Glutamatergic neuron (in vitro differentiated cells): Measurements from ENCODE around the gene SMKR1. TPM values are rescaled to one million over a fixed set of nuclear protein-coding genes. Genes with fewer than 3 reads are reported as not detected.
"Not testable (repeated sequence)": the region's sequence is repeated elsewhere in the genome, so short reads cannot be mapped to it uniquely, and the experiment has no call there.

Experiments used
- DNase-seq: peaks from one replicate; pipeline ENCODE4 v3.0.0; 2022
- H3K27ac Mint-ChIP-seq: one replicate; pipeline ENCODE4 v1.8.0; 2020; ENCODE audit warnings: mild to moderate bottlenecking, mixed read lengths, inconsistent platforms; ENCODE audit not compliant: unreplicated experiment
- H3K27me3 Mint-ChIP-seq: one replicate; pipeline ENCODE4 v1.8.0; 2020; ENCODE audit warnings: mild to moderate bottlenecking, moderate library complexity, mixed read lengths, inconsistent platforms; ENCODE audit not compliant: unreplicated experiment
- H3K36me3 Mint-ChIP-seq: one replicate; pipeline ENCODE4 v1.8.0; 2020; ENCODE audit warnings: mild to moderate bottlenecking, mixed read lengths, inconsistent platforms; ENCODE audit not compliant: unreplicated experiment
- H3K4me1 Mint-ChIP-seq: one replicate; pipeline ENCODE4 v1.8.0; 2020; ENCODE audit warnings: mild to moderate bottlenecking, low read depth, mixed read lengths, inconsistent platforms; ENCODE audit not compliant: unreplicated experiment
- H3K4me3 Mint-ChIP-seq: one replicate; pipeline ENCODE4 v1.8.0; 2020; ENCODE audit warnings: mild to moderate bottlenecking, mixed read lengths, inconsistent platforms; ENCODE audit not compliant: unreplicated experiment
- H3K9me3 Mint-ChIP-seq: one replicate; pipeline ENCODE4 v1.8.0; 2020; ENCODE audit warnings: mild to moderate bottlenecking, moderate library complexity, mixed read lengths, inconsistent platforms; ENCODE audit not compliant: unreplicated experiment
- total RNA-seq: library from RNA; stranded (reverse); fragmentation: NEBNext Ultra II Directional; extraction: Animal tissue kit (Norgen Biotek cat#: 25700); gene quantifications from one replicate; pipeline ENCODE4 v1.2.1, GENCODE V29; 2021; ENCODE audit not compliant: unreplicated experiment
- TF ChIP-seq, protein P1 (sequence below): fragments of 200-600 bp; sonication (generic); IDR thresholded peaks from one replicate; pipeline ENCODE4 v1.5.0; 2021; ENCODE audit not compliant: partially characterized antibody, unreplicated experiment

Gene SMKR1
- total RNA-seq, 1 donor from 2014 or later = 0.98 TPM

DNA sequence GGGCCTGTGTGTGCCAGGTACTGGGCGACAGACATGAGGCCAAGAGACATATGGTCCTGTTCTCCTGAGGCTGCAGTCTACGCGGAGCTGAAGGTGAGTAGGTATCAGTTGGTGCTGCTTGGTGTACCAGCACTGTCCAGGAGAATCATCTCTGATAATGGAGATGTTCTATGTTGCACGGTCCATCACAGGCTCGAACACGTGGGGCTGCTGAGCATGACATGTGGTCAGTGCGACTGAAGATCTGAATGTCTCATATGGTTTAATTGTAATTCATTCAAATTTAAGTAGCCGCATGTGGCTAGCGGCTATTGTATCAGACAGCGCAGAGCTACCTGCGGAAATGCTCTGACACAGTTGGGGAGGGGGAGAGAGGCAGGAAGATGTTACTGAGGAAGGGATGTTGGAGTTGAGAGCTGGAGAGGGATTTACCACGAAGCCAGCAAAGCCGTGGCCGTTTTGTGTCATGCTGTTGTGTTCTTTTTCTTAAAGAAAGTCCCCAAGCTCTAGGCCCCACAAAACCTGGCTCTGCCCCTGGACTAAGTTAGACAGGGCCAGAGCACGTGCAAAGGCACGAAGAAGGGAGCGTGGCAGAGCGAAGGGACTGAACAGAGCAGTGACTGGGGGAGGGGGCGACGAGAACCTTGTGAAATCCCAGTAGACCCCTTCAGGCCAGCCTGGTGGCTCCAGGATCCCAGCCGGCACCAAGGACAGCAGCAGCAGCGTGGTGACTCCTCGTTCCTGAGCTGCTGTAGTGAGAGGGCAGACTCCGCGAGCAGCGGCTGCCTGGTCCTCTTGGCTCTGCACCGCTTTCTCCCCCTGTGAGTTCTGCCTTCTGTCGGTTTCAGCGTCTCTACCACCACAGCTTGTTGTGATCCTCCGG lies 20.0 kb downstream of the SMKR1 start:
- Mint-ChIP-seq H3K36me3 (peaks cover 7% of the 10 kb centered on the region), H3K27me3 (peaks cover 7% of the 10 kb centered on the region), H3K27ac (no peak overlapping the region), H3K4me1 (peaks cover 11% of the 10 kb centered on the region), H3K9me3 (peaks cover 2% of the 10 kb centered on the region), H3K4me3 (no peak overlapping the region)
- TF ChIP-seq, protein P1, sequence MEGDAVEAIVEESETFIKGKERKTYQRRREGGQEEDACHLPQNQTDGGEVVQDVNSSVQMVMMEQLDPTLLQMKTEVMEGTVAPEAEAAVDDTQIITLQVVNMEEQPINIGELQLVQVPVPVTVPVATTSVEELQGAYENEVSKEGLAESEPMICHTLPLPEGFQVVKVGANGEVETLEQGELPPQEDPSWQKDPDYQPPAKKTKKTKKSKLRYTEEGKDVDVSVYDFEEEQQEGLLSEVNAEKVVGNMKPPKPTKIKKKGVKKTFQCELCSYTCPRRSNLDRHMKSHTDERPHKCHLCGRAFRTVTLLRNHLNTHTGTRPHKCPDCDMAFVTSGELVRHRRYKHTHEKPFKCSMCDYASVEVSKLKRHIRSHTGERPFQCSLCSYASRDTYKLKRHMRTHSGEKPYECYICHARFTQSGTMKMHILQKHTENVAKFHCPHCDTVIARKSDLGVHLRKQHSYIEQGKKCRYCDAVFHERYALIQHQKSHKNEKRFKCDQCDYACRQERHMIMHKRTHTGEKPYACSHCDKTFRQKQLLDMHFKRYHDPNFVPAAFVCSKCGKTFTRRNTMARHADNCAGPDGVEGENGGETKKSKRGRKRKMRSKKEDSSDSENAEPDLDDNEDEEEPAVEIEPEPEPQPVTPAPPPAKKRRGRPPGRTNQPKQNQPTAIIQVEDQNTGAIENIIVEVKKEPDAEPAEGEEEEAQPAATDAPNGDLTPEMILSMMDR = no peak
- DNase-seq = peak; percentile 37

DNA sequence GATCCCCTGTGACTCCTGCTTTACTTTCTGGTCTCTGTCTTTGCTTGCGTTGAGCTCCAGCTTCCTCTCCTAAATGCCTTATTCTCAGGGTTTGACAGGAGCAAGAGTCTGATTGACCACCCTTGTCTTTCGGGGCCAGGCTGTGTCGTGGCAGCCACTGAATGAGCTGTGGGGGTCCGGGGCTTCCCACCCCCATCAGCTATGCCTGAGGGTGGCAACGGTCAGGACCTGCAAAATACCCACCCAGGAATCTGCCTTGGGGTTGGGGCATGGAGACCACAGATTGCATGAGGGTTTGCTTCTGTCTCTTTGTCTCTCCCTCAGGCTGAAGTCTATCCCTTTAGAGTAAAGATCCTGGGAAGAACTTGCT lies 20.6 kb downstream of the SMKR1 start:
- Mint-ChIP-seq H3K27me3 (peaks cover 7% of the 10 kb centered on the region), H3K4me1 (peaks cover 11% of the 10 kb centered on the region), H3K36me3 (peaks cover 7% of the 10 kb centered on the region), H3K27ac (peak overlapping the region; percentile 14), H3K4me3 (no peak overlapping the region), H3K9me3 (no peaks in the 10 kb centered on the region)
- DNase-seq = no peak
- TF ChIP-seq, protein P1 = no peak

DNA sequence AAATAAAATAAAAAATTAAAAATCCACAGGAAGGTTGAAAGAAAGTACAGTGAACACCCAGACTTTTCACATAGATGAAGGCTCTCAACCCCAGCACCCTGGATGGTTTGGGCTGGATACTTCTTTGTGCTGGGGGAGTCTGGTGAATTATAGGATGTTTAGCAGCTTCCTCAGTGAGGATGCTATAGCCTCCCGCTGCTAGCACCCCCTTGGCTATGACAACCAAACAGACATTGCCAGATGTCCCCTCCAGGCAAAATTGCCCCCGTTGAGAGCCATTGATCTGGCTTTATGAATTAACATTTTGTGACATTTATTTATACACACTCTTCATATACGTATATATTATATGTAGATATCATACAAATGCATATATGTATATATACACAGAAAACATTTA lies 21.6 kb downstream of the SMKR1 start:
- TF ChIP-seq, protein P1 = no peak
- Mint-ChIP-seq H3K27ac (no peak overlapping the region), H3K4me1 (peaks cover 11% of the 10 kb centered on the region), H3K4me3 (no peak overlapping the region), H3K36me3 (peaks cover 7% of the 10 kb centered on the region), H3K9me3 (no peaks in the 10 kb centered on the region), H3K27me3 (peaks cover 7% of the 10 kb centered on the region)
- no peak for DNase-seq

DNA sequence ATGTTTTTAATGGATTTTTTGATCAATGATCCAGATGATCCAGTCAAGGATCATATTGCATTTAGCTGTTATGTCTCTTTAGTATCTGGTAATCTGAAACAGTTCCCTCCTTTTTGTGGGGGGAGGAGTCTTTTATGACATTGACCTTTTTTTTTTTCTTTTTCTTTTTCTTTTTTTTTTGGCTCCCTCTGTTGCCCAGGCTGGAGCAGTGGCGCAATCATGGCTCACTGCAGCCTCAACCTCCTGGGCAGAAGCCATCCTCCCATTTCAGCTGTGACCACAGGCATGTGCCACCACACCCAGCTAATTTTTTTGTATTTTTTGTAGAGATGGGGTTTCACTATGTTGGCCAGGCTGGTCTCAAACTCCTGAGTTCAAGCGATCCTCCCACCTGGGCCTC lies 22.1 kb downstream of the SMKR1 start:
- H3K4me3 Mint-ChIP-seq = not testable (repeated sequence)

DNA sequence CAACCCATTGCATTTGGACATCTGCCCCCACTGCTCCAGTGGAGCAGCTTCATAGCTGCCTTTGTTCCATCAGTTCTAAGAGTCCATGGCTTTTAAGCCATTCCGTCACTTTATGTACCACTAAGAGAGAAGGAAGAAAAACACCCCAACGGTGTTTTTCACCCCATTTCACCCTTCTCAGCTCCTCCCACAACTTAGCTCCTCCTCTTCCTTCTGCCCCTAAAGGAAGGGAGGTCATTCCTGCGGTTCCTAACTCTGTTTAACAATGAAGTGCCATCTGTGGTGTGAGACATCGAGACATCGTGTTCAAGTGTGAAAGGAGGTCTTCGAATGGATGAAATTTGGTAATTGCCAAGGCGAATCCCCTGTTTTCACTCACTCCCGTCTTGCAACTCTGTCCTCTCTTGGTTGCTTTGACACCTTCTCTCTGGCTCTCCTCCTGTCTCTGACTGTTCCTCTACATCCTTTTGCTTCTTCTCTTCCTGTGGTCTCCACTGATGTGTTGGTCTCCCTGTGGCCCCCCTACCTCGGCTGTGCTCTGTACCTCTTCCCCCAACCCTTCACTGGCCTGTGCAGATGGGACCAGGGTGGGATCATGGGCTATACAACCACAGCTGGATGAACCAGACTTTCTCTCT lies 23.0 kb downstream of the SMKR1 start:
- peaks cover 11% of the 10 kb centered on the region for H3K4me1 Mint-ChIP-seq
- TF ChIP-seq, protein P1 = no peak
- no peak overlapping the region for H3K4me3 Mint-ChIP-seq
- no peak for DNase-seq
- peaks cover 7% of the 10 kb centered on the region for H3K27me3 Mint-ChIP-seq
- no peak overlapping the region for H3K27ac Mint-ChIP-seq
- H3K9me3 Mint-ChIP-seq = no peaks in the 10 kb centered on the region
- peaks cover 7% of the 10 kb centered on the region for H3K36me3 Mint-ChIP-seq

More for the DNA sequence above, 22.1 kb downstream of the SMKR1 start:
- H3K36me3 Mint-ChIP-seq, H3K27ac Mint-ChIP-seq, DNase-seq, H3K9me3 Mint-ChIP-seq, H3K27me3 Mint-ChIP-seq: not testable (repeated sequence)
- H3K4me1 Mint-ChIP-seq = peaks cover 11% of the 10 kb centered on the region
